Uterus (tissue), 4 donors: ENCODE measurements around the gene PNRC1. TPM values are rescaled to one million over a fixed set of nuclear protein-coding genes. Genes with fewer than 3 reads are reported as not detected.

Experiments used
- DNase-seq, 2 donors: peaks; one replicate each; pipeline ENCODE4 v3.0.0-alpha.2; 2019 to 2020
- H3K27ac ChIP-seq, 2 donors: fragments of 200-600 bp; sonication (generic); 1 replicate in 1 of 2; 2 replicates in 1 of 2; pipeline ENCODE4 v1.5.1; 2016 to 2018
- H3K27me3 ChIP-seq, 2 donors: fragments of 200-600 bp; sonication (generic); one replicate each; pipeline ENCODE4 v1.5.1; 2018 to 2019; ENCODE audit warnings: control low read depth in 1 of 2
- H3K36me3 ChIP-seq, 2 donors: fragments of 200-600 bp; sonication (generic); one replicate each; pipeline ENCODE4 v1.5.1; 2019; ENCODE audit warnings: control low read depth in 1 of 2
- H3K4me1 ChIP-seq, 2 donors: fragments of 200-600 bp; sonication (generic); one replicate each; pipeline ENCODE4 v1.5.1; 2018 to 2019; ENCODE audit warnings: control low read depth in 1 of 2
- H3K4me3 ChIP-seq, 2 donors: fragments of 200-600 bp; sonication (generic); 1 replicate in 1 of 2; 2 replicates in 1 of 2; pipeline ENCODE4 v1.5.1; 2018 to 2019; ENCODE audit warnings: mild to moderate bottlenecking in 1 of 2
- H3K9me3 ChIP-seq, 2 donors: fragments of 200-600 bp; sonication (generic); one replicate each; pipeline ENCODE4 v1.5.1; 2019; ENCODE audit warnings: control low read depth in 1 of 2
- POLR2A ChIP-seq, 2 donors: fragments of 450-650 bp; IDR thresholded peaks; one replicate each; pipeline ENCODE4 v1.6.1; 2016; ENCODE audit warnings: antibody characterized with exemption in 2 of 2, mild to moderate bottlenecking in 1 of 2, moderate library complexity in 1 of 2
- intact Hi-C: fragments of 100-400 bp; cut with DNase I; formaldehyde crosslinking; loops from one replicate; pipeline ENCODE4 v1.15.1; 2023; ENCODE audit warnings: low total_unique reads
- total RNA-seq, 4 donors: library from RNA; depleted of rRNA in 3 of 4; stranded (reverse); fragments of >200 nt in 3 of 4; gene quantifications; one replicate each; pipeline versions ENCODE4 v1.1.0 to v1.2.4, GENCODE V29; 2014 to 2023
- TF ChIP-seq, protein P1 (sequence below), 4 experiments: fragments of 200-600 bp in 2 of 4; fragments of 450-650 bp in 2 of 4; sonication (generic) in 2 of 4; IDR thresholded peaks; one replicate each; pipeline ENCODE4 v1.5.1; 2016 to 2019; ENCODE audit warnings: antibody characterized with exemption in 4 of 4, mild to moderate bottlenecking in 2 of 4, moderate library complexity in 1 of 4
- donor health status: DM: yes; HTN: yes; CAD: no.

The PNRC1 gene
- total RNA-seq, 4 donors from 2014 or later: 114 to 340 (median 203) TPM

DNA sequence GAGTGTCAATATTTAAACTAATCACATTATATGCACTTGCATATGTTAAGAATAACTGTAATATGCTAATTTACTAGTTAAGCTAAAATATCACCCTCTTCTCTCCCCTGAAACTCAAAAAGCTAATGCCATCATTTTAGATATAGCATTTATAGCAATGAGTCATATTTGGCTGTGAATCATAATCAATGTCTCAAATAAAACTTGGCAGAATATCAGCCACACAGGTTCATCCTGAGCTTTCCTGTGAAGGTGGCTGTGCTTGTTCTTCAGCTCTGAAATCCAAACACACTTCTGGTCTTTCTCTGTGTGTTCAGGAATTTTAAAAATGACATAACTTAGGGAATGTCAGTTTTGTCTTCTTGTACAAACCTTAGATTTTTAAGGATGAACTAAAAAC, 12.8 kb upstream of the PNRC1 start:
- Histone ChIP-seq H3K4me3 (no peak overlapping the region), H3K4me1 (no peaks in the 10 kb centered on the region), H3K27me3 (no peaks in the 10 kb centered on the region), H3K36me3 (no peaks in the 10 kb centered on the region), H3K27ac (no peak overlapping the region), H3K9me3 (no peaks in the 10 kb centered on the region)
- no peak for DNase-seq
- intact Hi-C loops: no loop called here
- no peak for TF ChIP-seq POLR2A (IDR thresholded peaks at IDR 0.05)
- TF ChIP-seq, protein P1, sequence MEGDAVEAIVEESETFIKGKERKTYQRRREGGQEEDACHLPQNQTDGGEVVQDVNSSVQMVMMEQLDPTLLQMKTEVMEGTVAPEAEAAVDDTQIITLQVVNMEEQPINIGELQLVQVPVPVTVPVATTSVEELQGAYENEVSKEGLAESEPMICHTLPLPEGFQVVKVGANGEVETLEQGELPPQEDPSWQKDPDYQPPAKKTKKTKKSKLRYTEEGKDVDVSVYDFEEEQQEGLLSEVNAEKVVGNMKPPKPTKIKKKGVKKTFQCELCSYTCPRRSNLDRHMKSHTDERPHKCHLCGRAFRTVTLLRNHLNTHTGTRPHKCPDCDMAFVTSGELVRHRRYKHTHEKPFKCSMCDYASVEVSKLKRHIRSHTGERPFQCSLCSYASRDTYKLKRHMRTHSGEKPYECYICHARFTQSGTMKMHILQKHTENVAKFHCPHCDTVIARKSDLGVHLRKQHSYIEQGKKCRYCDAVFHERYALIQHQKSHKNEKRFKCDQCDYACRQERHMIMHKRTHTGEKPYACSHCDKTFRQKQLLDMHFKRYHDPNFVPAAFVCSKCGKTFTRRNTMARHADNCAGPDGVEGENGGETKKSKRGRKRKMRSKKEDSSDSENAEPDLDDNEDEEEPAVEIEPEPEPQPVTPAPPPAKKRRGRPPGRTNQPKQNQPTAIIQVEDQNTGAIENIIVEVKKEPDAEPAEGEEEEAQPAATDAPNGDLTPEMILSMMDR (IDR thresholded peaks at IDR 0.05): no peak

GRCh38 chr6:89068695-89069094, 11.9 kb upstream of the PNRC1 start:
- H3K27ac ChIP-seq: no peak overlapping the region
- H3K27me3 ChIP-seq: no peaks in the 10 kb centered on the region
- no peaks in the 10 kb centered on the region for H3K4me1 ChIP-seq
- no peaks in the 10 kb centered on the region for H3K9me3 ChIP-seq
- no peak overlapping the region for H3K4me3 ChIP-seq
- TF ChIP-seq, protein P1 (IDR thresholded peaks at IDR 0.05): no peak
- no peak for DNase-seq
- no peaks in the 10 kb centered on the region for H3K36me3 ChIP-seq
- intact Hi-C loops: no loop called here

- intact Hi-C loops: no loop called here
- TF ChIP-seq, protein P1 (IDR thresholded peaks at IDR 0.05): no peak
- TF ChIP-seq POLR2A (IDR thresholded peaks at IDR 0.05): no peak
- no peak overlapping the region for H3K27ac ChIP-seq
- DNase-seq: no peak
- no peaks in the 10 kb centered on the region for H3K27me3 ChIP-seq
- no peaks in the 10 kb centered on the region for H3K36me3 ChIP-seq
- no peaks in the 10 kb centered on the region for H3K4me1 ChIP-seq
- no peaks in the 10 kb centered on the region for H3K9me3 ChIP-seq
- H3K4me3 ChIP-seq: no peak overlapping the region
Measured at GRCh38 chr6:89069536-89070163, 10.9 kb upstream of the PNRC1 start.

- no peak for TF ChIP-seq POLR2A (IDR thresholded peaks at IDR 0.05)
- TF ChIP-seq, protein P1 (IDR thresholded peaks at IDR 0.05): no peak
- H3K27ac ChIP-seq: no peak overlapping the region
- no peaks in the 10 kb centered on the region for H3K27me3 ChIP-seq
Measured at GRCh38 chr6:89071036-89071435, 9.5 kb upstream of the PNRC1 start.

GRCh38 chr6:89073014-89073620, 7.4 kb upstream of the PNRC1 start:
- TF ChIP-seq POLR2A (IDR thresholded peaks at IDR 0.05): no peak
- TF ChIP-seq, protein P1 (IDR thresholded peaks at IDR 0.05): no peak
- DNase-seq: no peak
- intact Hi-C loops: no loop called here
- Histone ChIP-seq H3K27me3 (no peaks in the 10 kb centered on the region), H3K9me3 (no peaks in the 10 kb centered on the region), H3K36me3 (no peaks in the 10 kb centered on the region), H3K4me1 (no peaks in the 10 kb centered on the region), H3K4me3 (no peak overlapping the region), H3K27ac (peak overlapping the region; percentile 5 to 18)

More at GRCh38 chr6:89071036-89071435, 9.5 kb upstream of the PNRC1 start:
- no peaks in the 10 kb centered on the region for H3K4me1 ChIP-seq
- DNase-seq: no peak
- no peaks in the 10 kb centered on the region for H3K36me3 ChIP-seq
- H3K4me3 ChIP-seq: no peak overlapping the region
- intact Hi-C loops: no loop called here
- no peaks in the 10 kb centered on the region for H3K9me3 ChIP-seq
